DMS53 treated with DMSO at 0.1 percent for 48 hours (cell line): Measurements from ENCODE around the gene CPN1.
"Not testable (repeated sequence)": the region's sequence is repeated elsewhere in the genome, so short reads cannot be mapped to it uniquely, and the experiment has no call there.

Source experiments
- DNase-seq: peaks from one replicate; lab custom pipeline; 2025; ENCODE audit not compliant: unreplicated experiment; lab: John Stamatoyannopoulos, UW

Gene CPN1

GRCh38 chr10:100025576-100025975 is 56.1 kb downstream of the CPN1 start:
- peak; percentile 92 for DNase-seq

- peak; percentile 78 for DNase-seq
Measured at GRCh38 chr10:100024748-100025147, 56.9 kb downstream of the CPN1 start.

GRCh38 chr10:100022403-100022802 is 59.3 kb downstream of the CPN1 start:
- no peak for DNase-seq

GRCh38 chr10:100021322-100021721 is 60.3 kb downstream of the CPN1 start:
- DNase-seq = peak; percentile 71

GRCh38 chr10:100020886-100021253 is 60.8 kb downstream of the CPN1 start:
- no peak for DNase-seq

GRCh38 chr10:100020142-100020885 is 61.4 kb downstream of the CPN1 start:
- peak; percentile 70 for DNase-seq

- peak; percentile 70 for DNase-seq
Measured at GRCh38 chr10:100019787-100020141, 61.9 kb downstream of the CPN1 start.

- DNase-seq = peak; percentile 90
Measured at GRCh38 chr10:100014071-100014762, 67.5 kb downstream of the CPN1 start.

GRCh38 chr10:100013621-100014020 is 68.0 kb downstream of the CPN1 start:
- no peak for DNase-seq

GRCh38 chr10:100011906-100012305 is 69.8 kb downstream of the CPN1 start:
- not testable (repeated sequence) for DNase-seq

GRCh38 chr10:100009793-100010676 is 71.6 kb downstream of the CPN1 start, which contains the start of gene DNMBP:
Gene DNMBP (minus strand): TSS chr10:100009947. CDS start chr10:99972124, 37,823 bp downstream.
- DNase-seq = peak; percentile 76

GRCh38 chr10:100009283-100009792 is 72.3 kb downstream of the CPN1 start:
- peak; percentile 20 for DNase-seq

- no peak for DNase-seq
Measured at GRCh38 chr10:100008708-100009282, 72.9 kb downstream of the CPN1 start.

GRCh38 chr10:100008142-100008522 is 73.5 kb downstream of the CPN1 start:
- DNase-seq = no peak

GRCh38 chr10:100007231-100008141 is 74.2 kb downstream of the CPN1 start:
- no peak for DNase-seq

- peak; percentile 62 for DNase-seq
Measured at GRCh38 chr10:100006243-100006886, 75.3 kb downstream of the CPN1 start.

- DNase-seq = no peak
Measured at GRCh38 chr10:100004805-100005510, 76.7 kb downstream of the CPN1 start.

GRCh38 chr10:100000109-100000644 is 81.5 kb downstream of the CPN1 start:
- no peak for DNase-seq
